ENCODE data around the gene NPB. TPM values are rescaled to one million over a fixed set of nuclear protein-coding genes. Genes with fewer than 3 reads are reported as not detected.

Gene NPB
- polyA plus RNA-seq (2013): not detected

DNA sequence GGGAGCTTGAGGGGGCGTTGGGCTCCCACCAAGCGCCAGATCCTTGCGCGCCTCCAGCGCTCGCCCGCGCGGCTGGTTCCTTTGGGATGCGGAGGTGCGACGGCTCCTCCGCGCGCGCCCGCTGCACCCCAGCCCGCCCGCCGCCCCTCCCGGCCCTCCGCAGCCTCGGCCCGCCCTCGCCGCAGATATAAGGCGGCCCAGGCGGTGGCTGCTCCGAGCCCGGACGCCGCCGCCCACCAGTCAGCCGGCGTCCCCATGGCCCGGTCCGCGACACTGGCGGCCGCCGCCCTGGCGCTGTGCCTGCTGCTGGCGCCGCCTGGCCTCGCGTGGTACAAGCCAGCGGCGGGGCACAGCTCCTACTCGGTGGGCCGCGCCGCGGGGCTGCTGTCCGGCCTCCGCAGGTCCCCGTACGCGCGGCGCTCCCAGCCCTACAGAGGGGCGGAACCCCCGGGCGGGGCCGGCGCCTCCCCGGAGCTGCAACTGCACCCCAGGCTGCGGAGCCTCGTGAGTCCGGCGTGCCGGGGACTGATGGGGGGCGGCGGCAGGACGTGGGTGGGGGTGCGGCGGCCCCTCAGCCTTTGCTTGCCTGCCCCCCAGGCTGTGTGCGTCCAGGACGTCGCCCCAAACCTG, at the start of gene NPB:
Gene NPB, plus strand, starts transcription at position 216 of the 630 bp plus-strand sequence. Its CDS starts 40 bp downstream, at position 256.
- under 1% methylated on average over 50 of the region's 79 CpGs for WGBS (ENCODE audit: insufficient coverage)

DNA sequence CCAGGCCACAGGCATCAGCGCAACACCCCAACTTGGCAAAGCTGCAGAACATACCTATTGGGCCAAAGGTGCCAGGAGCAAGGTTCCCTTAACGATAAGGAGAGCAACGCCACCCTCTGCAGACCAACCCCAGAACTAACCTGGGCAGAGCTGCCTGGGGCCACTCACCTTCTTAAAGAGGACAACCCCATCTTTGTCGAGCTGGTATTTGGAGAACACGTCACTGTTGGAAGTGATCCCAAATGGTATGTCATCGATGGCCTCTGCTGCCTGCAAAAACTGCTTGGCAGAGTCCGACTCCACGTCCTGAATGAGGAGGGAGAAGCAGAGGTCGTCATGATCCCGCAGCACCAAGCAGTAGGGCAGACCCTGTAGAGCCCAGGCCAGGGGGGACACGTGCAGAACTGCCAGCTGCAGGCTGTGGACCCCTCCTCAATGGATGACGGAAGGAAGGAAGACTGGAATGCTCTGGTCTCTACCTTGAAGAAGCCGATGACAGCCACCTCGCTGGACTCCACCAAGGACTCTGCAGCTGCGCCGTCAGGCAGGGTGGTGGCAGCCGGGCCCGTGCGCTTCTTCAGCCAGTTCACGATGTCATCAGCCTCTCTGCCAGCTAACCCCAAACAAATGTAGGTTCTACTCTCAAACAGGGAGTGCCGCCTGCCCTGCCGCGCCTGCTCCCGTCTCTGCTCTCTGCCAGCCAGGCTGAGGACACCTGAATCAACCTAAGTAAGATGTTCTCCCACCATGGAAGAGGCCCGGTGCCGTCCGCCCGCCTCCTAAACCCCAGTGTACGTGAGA, 46.9 kb upstream of the NPB start:
- no peaks in the 10 kb centered on the region for H3K27me3 ChIP-seq (replicated peaks in 2 of 5; ENCODE audit: control insufficient read depth in 4 of 5, insufficient read depth in 5 of 5, low read length in 4 of 5)
- H3K4me3 ChIP-seq (ENCODE audit: control insufficient read depth in 1 of 7, extremely low read depth in 1 of 7, insufficient read depth in 4 of 7, low read depth in 2 of 7, low read length in 6 of 7): no peak overlapping the region
- H3K9me3 ChIP-seq (ENCODE audit: control extremely low read depth in 1 of 5, control insufficient read depth in 4 of 5, insufficient read depth in 2 of 5, low read depth in 1 of 5, low read length in 4 of 5): no peaks in the 10 kb centered on the region
- peaks cover 10 to 67% (median 52%) of the 10 kb centered on the region in 4 experiments for H3K36me3 ChIP-seq (ENCODE audit: control insufficient read depth in 4 of 4, insufficient read depth in 4 of 4, low read length in 3 of 4)
- POLR2A ChIA-PET: interaction anchor here (0.6 to 1.7 kb wide), 9 partner anchors 9 to 120 kb away, joined by 3 to 5 read pairs (median 3); partner anchors contain the start of gene MCRIP1
- CTCF ChIA-PET: interaction anchor here (0.6 to 1.9 kb wide), 8 partner anchors 11 to 294 kb away, joined by 3 to 9 read pairs (median 3); partner anchors contain the start of genes ARL16 and HGS
- H3K4me1 ChIP-seq (ENCODE audit: control extremely low read depth in 1 of 4, control insufficient read depth in 4 of 4, insufficient read depth in 4 of 4, low read length in 3 of 4): peaks cover 5 to 19% (median 16%) of the 10 kb centered on the region in 4 experiments
- WGBS (ENCODE audit: insufficient coverage): 96% methylated on average over 24 of the region's 29 CpGs
- H3K27ac ChIP-seq (ENCODE audit: insufficient read depth in 1 of 2, low read depth in 1 of 2, low read length in 2 of 2, poor library complexity in 1 of 2, severe bottlenecking in 2 of 2): no peak overlapping the region
- no peak for DNase-seq

More for the DNA sequence above, at the start of gene NPB:
- ChIA-PET CTCF (interaction anchor here (1.5 kb wide), 2 partner anchors 15 to 25 kb away, joined by 3 read pairs; partner anchors contain the start of gene MAFG), POLR2A (interaction anchor here (0.6 kb wide), 1 partner anchor 433 kb away, joined by 3 read pairs; no protein-coding TSS in a partner anchor)
- Histone ChIP-seq H3K4me3 (ENCODE audit: control insufficient read depth in 1 of 7, extremely low read depth in 1 of 7, insufficient read depth in 4 of 7, low read depth in 2 of 7, low read length in 6 of 7) (peak within 1 kb of the TSS in 4 of 7 experiments; percentile 23 to 52 (median 25)), H3K27ac (ENCODE audit: insufficient read depth in 1 of 2, low read depth in 1 of 2, low read length in 2 of 2, poor library complexity in 1 of 2, severe bottlenecking in 2 of 2) (no peak within 1 kb of the TSS), H3K27me3 (replicated peaks in 2 of 5; ENCODE audit: control insufficient read depth in 4 of 5, insufficient read depth in 5 of 5, low read length in 4 of 5) (peaks cover 0 to 34% (median 7%) of the 10 kb centered on the region in 5 experiments), H3K9me3 (ENCODE audit: control extremely low read depth in 1 of 5, control insufficient read depth in 4 of 5, insufficient read depth in 2 of 5, low read depth in 1 of 5, low read length in 4 of 5) (no peaks in the 10 kb centered on the region), H3K4me1 (ENCODE audit: control extremely low read depth in 1 of 4, control insufficient read depth in 4 of 4, insufficient read depth in 4 of 4, low read length in 3 of 4) (peaks cover 0 to 16% (median 8%) of the 10 kb centered on the region in 4 experiments), H3K36me3 (ENCODE audit: control insufficient read depth in 4 of 4, insufficient read depth in 4 of 4, low read length in 3 of 4) (peaks cover 13 to 73% (median 31%) of the 10 kb centered on the region in 4 experiments)
- DNase-seq: peak in 2 of 3 donors; percentile 24 to 51

DNA sequence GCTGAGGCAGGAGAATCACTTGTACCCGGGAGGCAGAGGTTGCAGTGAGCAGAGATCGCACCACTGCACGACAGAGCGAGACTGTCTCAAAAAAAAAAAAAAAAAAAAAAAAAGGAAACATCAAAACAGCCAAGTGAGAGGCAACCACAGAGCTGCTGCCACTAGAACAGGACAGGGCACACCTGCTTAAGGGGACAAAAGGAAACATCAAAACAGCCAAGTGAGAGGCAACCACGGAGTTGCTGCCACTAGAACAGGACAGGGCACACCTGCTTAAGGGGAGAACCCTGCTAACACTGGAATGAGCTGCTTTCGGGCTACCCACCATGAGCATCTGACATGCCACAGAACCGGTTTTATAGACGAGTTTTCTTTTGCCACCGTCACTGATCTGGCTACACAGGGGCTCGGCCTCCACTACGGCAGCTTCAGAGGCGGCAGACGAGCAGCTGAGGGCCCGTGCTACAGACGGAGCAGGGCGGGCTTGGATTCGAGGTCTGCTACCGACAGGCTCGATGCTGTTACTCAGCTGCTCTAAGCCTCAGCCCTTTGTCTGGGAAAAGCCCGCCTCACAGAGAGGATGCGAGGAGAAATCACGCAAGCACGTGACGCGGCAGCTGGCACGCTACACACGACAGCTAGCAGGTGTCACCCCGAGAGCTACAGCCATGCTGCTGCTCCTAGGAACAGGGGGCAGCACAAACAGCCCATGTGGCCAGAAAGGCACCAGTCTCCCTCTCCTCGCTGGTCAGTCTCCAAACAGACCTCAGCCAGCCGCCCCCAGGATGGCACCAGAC, 43.7 kb upstream of the NPB start:
- H3K4me3 ChIP-seq (ENCODE audit: control insufficient read depth in 1 of 7, extremely low read depth in 1 of 7, insufficient read depth in 4 of 7, low read depth in 2 of 7, low read length in 6 of 7): peak overlapping the region in 2 of 7 experiments; percentile 79 to 90
- no peaks in the 10 kb centered on the region for H3K27me3 ChIP-seq (replicated peaks in 2 of 5; ENCODE audit: control insufficient read depth in 4 of 5, insufficient read depth in 5 of 5, low read length in 4 of 5)
- ChIA-PET CTCF (no interaction called here), POLR2A (interaction anchor here (1.1 to 1.8 kb wide), 2 partner anchors 9 to 10 kb away, joined by 4 read pairs; no protein-coding TSS in a partner anchor)
- no peak for DNase-seq
- peaks cover 5 to 30% (median 27%) of the 10 kb centered on the region in 4 experiments for H3K4me1 ChIP-seq (ENCODE audit: control extremely low read depth in 1 of 4, control insufficient read depth in 4 of 4, insufficient read depth in 4 of 4, low read length in 3 of 4)
- H3K9me3 ChIP-seq (ENCODE audit: control extremely low read depth in 1 of 5, control insufficient read depth in 4 of 5, insufficient read depth in 2 of 5, low read depth in 1 of 5, low read length in 4 of 5): no peaks in the 10 kb centered on the region
- H3K36me3 ChIP-seq (ENCODE audit: control insufficient read depth in 4 of 4, insufficient read depth in 4 of 4, low read length in 3 of 4): peaks cover 10 to 48% (median 37%) of the 10 kb centered on the region in 4 experiments
- H3K27ac ChIP-seq (ENCODE audit: insufficient read depth in 1 of 2, low read depth in 1 of 2, low read length in 2 of 2, poor library complexity in 1 of 2, severe bottlenecking in 2 of 2): peak overlapping the region in 1 of 2 experiments; percentile 95
- 96% methylated on average over 26 of the region's 30 CpGs for WGBS (ENCODE audit: insufficient coverage)

DNA sequence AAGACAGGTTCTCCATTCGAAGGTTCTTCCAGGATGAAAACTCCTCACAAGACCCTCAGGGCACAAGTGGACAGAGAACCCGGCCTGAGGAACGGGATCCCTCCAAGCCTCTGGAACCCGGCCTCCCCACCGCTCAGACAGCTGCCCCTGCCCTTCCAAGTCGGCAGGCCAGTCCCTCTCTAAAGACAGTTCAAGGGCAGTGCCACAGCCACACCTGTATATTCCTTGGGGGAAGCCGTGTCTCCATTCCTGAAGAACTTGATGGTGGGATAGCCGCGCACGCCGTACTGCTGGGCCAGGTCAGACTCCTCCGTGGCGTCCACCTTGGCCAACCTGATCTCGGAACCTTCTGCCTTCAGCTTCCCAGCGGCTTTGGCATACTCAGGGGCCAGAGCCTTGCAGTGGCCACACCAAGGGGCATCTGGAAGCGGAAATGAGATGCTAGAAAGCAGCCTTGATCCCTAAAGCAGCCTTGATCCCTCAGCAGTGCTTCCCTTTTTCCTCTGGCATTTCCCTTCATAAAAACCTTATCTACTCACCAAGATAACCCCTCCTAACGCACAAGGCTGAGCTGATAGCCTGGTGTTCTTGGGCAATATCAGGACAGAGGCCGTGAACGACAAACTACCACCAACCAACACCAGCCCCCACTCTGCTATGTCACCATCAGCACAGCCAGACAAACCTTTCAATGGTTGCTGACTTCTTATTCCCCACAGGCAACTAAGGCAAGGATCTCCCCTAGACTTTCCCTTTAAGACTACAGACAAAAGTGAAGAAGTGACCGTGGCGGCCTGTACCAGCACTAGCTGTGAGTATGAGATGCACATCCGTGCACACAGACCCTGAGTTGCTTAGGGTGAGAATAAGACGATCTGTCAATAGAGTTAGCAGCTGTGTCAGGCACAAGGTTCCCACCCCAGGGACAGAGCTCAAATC, 42.8 kb upstream of the NPB start:
- H3K27me3 ChIP-seq (replicated peaks in 2 of 5; ENCODE audit: control insufficient read depth in 4 of 5, insufficient read depth in 5 of 5, low read length in 4 of 5): no peaks in the 10 kb centered on the region
- peak overlapping the region; percentile 75 to 92 (median 80) for H3K4me3 ChIP-seq (ENCODE audit: control insufficient read depth in 1 of 7, extremely low read depth in 1 of 7, insufficient read depth in 4 of 7, low read depth in 2 of 7, low read length in 6 of 7)
- peaks cover 5 to 30% (median 27%) of the 10 kb centered on the region in 4 experiments for H3K4me1 ChIP-seq (ENCODE audit: control extremely low read depth in 1 of 4, control insufficient read depth in 4 of 4, insufficient read depth in 4 of 4, low read length in 3 of 4)
- ChIA-PET CTCF (interaction anchor here (0.8 kb wide), 1 partner anchor 10 kb away, joined by 3 read pairs; no protein-coding TSS in a partner anchor), POLR2A (interaction anchor here (0.7 to 1.8 kb wide), 2 partner anchors 11 to 145 kb away, joined by 3 to 4 read pairs; no protein-coding TSS in a partner anchor)
- WGBS (ENCODE audit: insufficient coverage): 75% methylated on average over 22 of the region's 23 CpGs
- H3K27ac ChIP-seq (ENCODE audit: insufficient read depth in 1 of 2, low read depth in 1 of 2, low read length in 2 of 2, poor library complexity in 1 of 2, severe bottlenecking in 2 of 2): peak overlapping the region; percentile 86 to 95
- H3K9me3 ChIP-seq (ENCODE audit: control extremely low read depth in 1 of 5, control insufficient read depth in 4 of 5, insufficient read depth in 2 of 5, low read depth in 1 of 5, low read length in 4 of 5): no peaks in the 10 kb centered on the region
- no peak for DNase-seq
- peaks cover 12 to 44% (median 33%) of the 10 kb centered on the region in 4 experiments for H3K36me3 ChIP-seq (ENCODE audit: control insufficient read depth in 4 of 4, insufficient read depth in 4 of 4, low read length in 3 of 4)

DNA sequence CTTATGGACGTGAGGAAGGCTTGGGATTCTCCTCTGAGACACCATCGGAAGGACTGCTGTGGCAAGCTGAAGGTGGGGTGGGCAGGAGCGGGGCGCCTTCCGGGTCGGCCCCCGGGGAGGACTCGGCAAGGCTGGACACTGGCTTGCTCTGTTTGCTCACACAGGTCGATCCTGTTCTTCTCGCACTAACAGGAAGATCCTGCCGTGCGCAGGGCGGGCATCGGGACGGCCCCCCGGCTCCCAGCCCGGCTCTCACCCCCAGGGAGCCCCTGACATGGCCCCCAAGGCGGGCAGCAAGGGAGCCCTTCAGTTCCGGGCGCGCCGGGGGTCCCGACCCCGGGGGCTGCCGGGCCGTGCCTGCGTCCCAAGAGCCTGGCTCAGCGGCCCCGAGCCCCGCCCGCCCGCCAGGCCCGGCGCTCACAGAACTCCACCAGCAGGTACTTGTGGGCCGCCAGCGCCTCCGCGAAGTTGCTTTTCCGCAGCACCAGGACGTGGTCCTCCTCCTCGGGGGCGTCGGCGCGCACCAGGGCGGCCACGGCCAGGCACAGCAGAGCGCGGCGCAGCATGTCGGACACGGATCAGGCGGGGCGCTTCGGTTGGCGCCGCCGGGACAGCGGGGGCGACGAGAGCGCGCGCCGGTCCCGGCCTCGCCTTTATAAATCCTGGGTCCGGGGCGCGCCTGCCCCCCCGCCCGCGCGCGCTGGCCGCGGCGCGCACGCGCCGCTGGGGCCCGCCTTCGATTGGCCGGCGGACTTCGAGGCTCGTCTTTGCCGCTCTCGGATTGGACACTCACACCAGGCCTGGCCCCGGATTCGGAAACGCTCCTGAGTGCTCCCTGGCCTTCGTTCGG, 41.9 kb upstream of the NPB start, which contains the start of gene P4HB:
Gene P4HB, minus strand, starts transcription at position 630 of the 850 bp plus-strand sequence. Its CDS starts 64 bp downstream, at position 566.
- 0% methylated on average over 90 of the region's 95 CpGs for WGBS (ENCODE audit: insufficient coverage)
- no peak for DNase-seq
- ChIA-PET POLR2A (interaction anchor here (0.6 to 1.9 kb wide), 7 partner anchors 10 to 238 kb away, joined by 3 to 21 read pairs (median 3); partner anchors contain the start of genes ARHGDIA and FASN), CTCF (interaction anchor here (0.8 to 1.6 kb wide), 3 partner anchors 9 to 129 kb away, joined by 3 to 5 read pairs (median 3); no protein-coding TSS in a partner anchor)
- Histone ChIP-seq H3K27me3 (replicated peaks in 2 of 5; ENCODE audit: control insufficient read depth in 4 of 5, insufficient read depth in 5 of 5, low read length in 4 of 5) (no peaks in the 10 kb centered on the region), H3K4me1 (ENCODE audit: control extremely low read depth in 1 of 4, control insufficient read depth in 4 of 4, insufficient read depth in 4 of 4, low read length in 3 of 4) (peaks cover 5 to 30% (median 27%) of the 10 kb centered on the region in 4 experiments), H3K4me3 (ENCODE audit: control insufficient read depth in 1 of 7, extremely low read depth in 1 of 7, insufficient read depth in 4 of 7, low read depth in 2 of 7, low read length in 6 of 7) (peak within 1 kb of the TSS; percentile 75 to 92 (median 80)), H3K9me3 (ENCODE audit: control extremely low read depth in 1 of 5, control insufficient read depth in 4 of 5, insufficient read depth in 2 of 5, low read depth in 1 of 5, low read length in 4 of 5) (no peaks in the 10 kb centered on the region), H3K27ac (ENCODE audit: insufficient read depth in 1 of 2, low read depth in 1 of 2, low read length in 2 of 2, poor library complexity in 1 of 2, severe bottlenecking in 2 of 2) (peak within 1 kb of the TSS; percentile 96 to 99), H3K36me3 (ENCODE audit: control insufficient read depth in 4 of 4, insufficient read depth in 4 of 4, low read length in 3 of 4) (peaks cover 10 to 39% (median 26%) of the 10 kb centered on the region in 4 experiments)
